ENCODE results near the gene CTNNA1. TPM values are rescaled to one million over a fixed set of nuclear protein-coding genes. Genes with fewer than 3 reads are reported as not detected.

The CTNNA1 gene
- total RNA-seq, 1 experiment from 2014 or later = 734 TPM

- TF ChIP-seq CTCF (IDR thresholded peaks at IDR 0.05; ENCODE audit: unreplicated experiment) = no peak
- CTCF ChIA-PET = no interaction called here
- intact Hi-C loops (cut with micrococcal nuclease; ENCODE audit: unreplicated experiment) = loop anchor here (10.0 kb wide), 1 partner anchor 127 kb away; no protein-coding TSS in a partner anchor
- BruUV-seq (replicated peaks) = no TSS peak
- H3K4me3 Mint-ChIP-seq (ENCODE audit: low read depth, unreplicated experiment) = no peak overlapping the region
- H3K27ac Mint-ChIP-seq (ENCODE audit: unreplicated experiment) = peak overlapping the region; percentile 2
- no peaks in the 10 kb centered on the region for H3K4me1 Mint-ChIP-seq (ENCODE audit: low read depth, unreplicated experiment)
- H3K27me3 Mint-ChIP-seq (ENCODE audit: unreplicated experiment) = no peaks in the 10 kb centered on the region
- no peaks in the 10 kb centered on the region for H3K9me3 Mint-ChIP-seq (ENCODE audit: low read depth, unreplicated experiment)
- peaks cover 53% of the 10 kb centered on the region for H3K36me3 Mint-ChIP-seq (ENCODE audit: insufficient read depth, unreplicated experiment)
- DNase-seq = no peak
These were observed 158.2 kb downstream of the CTNNA1 start for GRCh38 chr5:138911441-138911840.

GRCh38 chr5:138912093-138912492 is 158.9 kb downstream of the CTNNA1 start:
- CTCF ChIA-PET = no interaction called here
- TF ChIP-seq CTCF (IDR thresholded peaks at IDR 0.05; ENCODE audit: unreplicated experiment) = no peak
- Mint-ChIP-seq H3K36me3 (ENCODE audit: insufficient read depth, unreplicated experiment) (peaks cover 47% of the 10 kb centered on the region), H3K4me3 (ENCODE audit: low read depth, unreplicated experiment) (no peak overlapping the region), H3K9me3 (ENCODE audit: low read depth, unreplicated experiment) (no peaks in the 10 kb centered on the region), H3K27ac (ENCODE audit: unreplicated experiment) (peak overlapping the region; percentile 2), H3K4me1 (ENCODE audit: low read depth, unreplicated experiment) (no peaks in the 10 kb centered on the region), H3K27me3 (ENCODE audit: unreplicated experiment) (no peaks in the 10 kb centered on the region)
- BruUV-seq (replicated peaks) = no TSS peak
- intact Hi-C loops (cut with micrococcal nuclease; ENCODE audit: unreplicated experiment) = loop anchor here (10.0 kb wide), 1 partner anchor 127 kb away; no protein-coding TSS in a partner anchor
- DNase-seq = no peak

GRCh38 chr5:138913773-138914172 is 160.5 kb downstream of the CTNNA1 start:
- CTCF ChIA-PET = no interaction called here
- no peaks in the 10 kb centered on the region for H3K27me3 Mint-ChIP-seq (ENCODE audit: unreplicated experiment)
- no peaks in the 10 kb centered on the region for H3K9me3 Mint-ChIP-seq (ENCODE audit: low read depth, unreplicated experiment)
- TF ChIP-seq CTCF (IDR thresholded peaks at IDR 0.05; ENCODE audit: unreplicated experiment) = no peak
- H3K27ac Mint-ChIP-seq (ENCODE audit: unreplicated experiment) = no peak overlapping the region
- intact Hi-C loops (cut with micrococcal nuclease; ENCODE audit: unreplicated experiment) = loop anchor here (10.0 kb wide), 1 partner anchor 129 kb away; no protein-coding TSS in a partner anchor
- DNase-seq = no peak
- BruUV-seq (replicated peaks) = no TSS peak
- peaks cover 48% of the 10 kb centered on the region for H3K36me3 Mint-ChIP-seq (ENCODE audit: insufficient read depth, unreplicated experiment)
- H3K4me3 Mint-ChIP-seq (ENCODE audit: low read depth, unreplicated experiment) = no peak overlapping the region
- no peaks in the 10 kb centered on the region for H3K4me1 Mint-ChIP-seq (ENCODE audit: low read depth, unreplicated experiment)

GRCh38 chr5:138914338-138914737 is 161.1 kb downstream of the CTNNA1 start:
- Mint-ChIP-seq H3K4me1 (ENCODE audit: low read depth, unreplicated experiment) (no peaks in the 10 kb centered on the region), H3K36me3 (ENCODE audit: insufficient read depth, unreplicated experiment) (peaks cover 52% of the 10 kb centered on the region), H3K27ac (ENCODE audit: unreplicated experiment) (no peak overlapping the region), H3K9me3 (ENCODE audit: low read depth, unreplicated experiment) (no peaks in the 10 kb centered on the region), H3K27me3 (ENCODE audit: unreplicated experiment) (no peaks in the 10 kb centered on the region), H3K4me3 (ENCODE audit: low read depth, unreplicated experiment) (no peak overlapping the region)
- BruUV-seq (replicated peaks) = no TSS peak
- TF ChIP-seq CTCF (IDR thresholded peaks at IDR 0.05; ENCODE audit: unreplicated experiment) = no peak
- intact Hi-C loops (cut with micrococcal nuclease; ENCODE audit: unreplicated experiment) = loop anchor here (10.0 kb wide), 1 partner anchor 130 kb away; no protein-coding TSS in a partner anchor
- DNase-seq = no peak
- CTCF ChIA-PET = no interaction called here

Data from Calu3 (cell line).